RKO (cell line): ENCODE results near the gene CCDC116.
"Not testable (repeated sequence)": the region's sequence is repeated elsewhere in the genome, so short reads cannot be mapped to it uniquely, and the experiment has no call there.

Source experiments
- DNase-seq: peaks from one replicate; pipeline ENCODE4 v3.0.0-alpha.2; 2016; ENCODE audit warnings: low spot score

CCDC116 gene

GRCh38 chr22:21631025-21631424 is 1.5 kb upstream of the CCDC116 start:
- no peak for DNase-seq

GRCh38 chr22:21632931-21633330 is 371 bp downstream of the CCDC116 start:
- no peak for DNase-seq

GRCh38 chr22:21633481-21633880 is 921 bp downstream of the CCDC116 start:
- no peak for DNase-seq

- DNase-seq: no peak
These were observed 1.5 kb downstream of the CCDC116 start for GRCh38 chr22:21634081-21634480.

GRCh38 chr22:21634844-21635243 is 2.3 kb downstream of the CCDC116 start:
- DNase-seq: no peak

GRCh38 chr22:21635771-21636510 is 3.4 kb downstream of the CCDC116 start:
- no peak for DNase-seq

- DNase-seq: no peak
These were observed 4.2 kb downstream of the CCDC116 start for GRCh38 chr22:21636629-21637218.

- DNase-seq: not testable (repeated sequence)
These were observed 4.9 kb downstream of the CCDC116 start for GRCh38 chr22:21637450-21637849.

DNA sequence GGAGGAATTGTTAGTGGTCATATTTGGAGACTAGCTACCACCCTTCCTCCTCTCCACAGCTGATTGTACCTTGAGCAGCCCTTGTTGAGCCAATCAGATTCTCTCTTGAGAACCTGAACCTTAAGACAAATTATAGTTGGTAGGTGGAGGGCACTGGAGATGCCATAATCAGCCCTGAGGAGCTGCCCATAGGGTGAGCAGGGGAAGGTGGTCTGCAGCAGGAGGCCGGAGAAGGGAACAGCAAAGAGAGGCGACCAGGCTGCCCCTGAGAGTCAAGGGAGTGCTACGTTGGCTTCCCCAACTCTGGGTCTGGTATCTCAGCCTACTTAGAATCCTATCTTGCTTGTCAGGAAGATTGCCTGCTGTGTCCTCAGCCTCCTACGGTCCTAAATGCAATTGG is 6.8 kb downstream of the CCDC116 start:
- no peak for DNase-seq

DNA sequence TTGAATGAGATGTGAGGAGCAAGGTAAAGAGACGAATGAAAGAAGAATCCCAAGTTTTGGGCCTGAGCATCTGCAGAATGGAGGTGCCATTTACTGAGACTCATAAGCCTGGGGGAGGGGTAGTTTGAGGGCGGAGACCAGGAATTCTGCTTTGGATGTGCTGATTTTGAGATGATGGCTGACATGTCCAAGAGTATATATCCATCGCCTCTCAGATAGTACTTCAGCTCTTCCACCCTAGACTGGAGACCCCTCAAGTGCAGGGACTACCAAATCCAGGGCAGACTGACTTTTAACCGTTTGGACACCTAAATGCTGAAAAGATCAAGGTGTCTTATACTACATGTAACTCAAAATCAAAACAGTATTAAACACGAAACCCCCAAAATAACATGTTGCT is 8.2 kb downstream of the CCDC116 start:
- DNase-seq: no peak

- DNase-seq: peak; percentile 75
These were observed 8.8 kb downstream of the CCDC116 start for GRCh38 chr22:21641417-21641788.

DNA sequence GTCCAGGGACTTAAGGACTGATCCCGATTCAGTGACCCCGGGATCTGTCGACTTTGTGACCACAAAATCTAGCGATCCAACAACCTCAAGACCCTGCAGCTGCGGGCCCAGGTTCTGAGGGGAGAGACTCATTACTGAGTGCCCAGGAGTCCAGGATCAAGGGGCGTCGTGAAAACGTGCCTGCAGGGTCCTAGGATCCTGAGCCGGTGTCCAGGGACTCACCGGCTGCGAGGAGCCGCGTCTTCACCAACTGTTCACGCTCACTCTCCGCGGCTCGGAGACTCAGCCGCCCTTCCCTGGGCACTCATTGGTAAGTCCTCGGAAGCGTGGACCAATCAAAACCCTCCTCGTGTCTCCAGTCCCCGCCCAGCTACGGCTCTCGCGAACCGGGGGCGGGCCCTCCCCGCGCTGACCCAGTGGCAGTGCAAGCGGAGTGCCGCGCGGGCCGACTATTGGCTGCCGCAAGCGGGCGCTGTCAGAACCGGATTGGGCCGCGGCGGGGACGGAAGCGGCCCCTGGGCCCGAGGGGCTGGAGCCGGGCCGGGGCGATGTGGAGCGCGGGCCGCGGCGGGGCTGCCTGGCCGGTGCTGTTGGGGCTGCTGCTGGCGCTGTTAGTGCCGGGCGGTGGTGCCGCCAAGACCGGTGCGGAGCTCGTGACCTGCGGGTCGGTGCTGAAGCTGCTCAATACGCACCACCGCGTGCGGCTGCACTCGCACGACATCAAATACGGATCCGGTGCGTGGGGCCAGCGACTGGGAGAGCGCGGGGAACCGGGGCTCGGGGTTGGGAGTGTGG is 9.4 kb downstream of the CCDC116 start, which contains the start of gene SDF2L1:
Gene SDF2L1, plus strand, starts transcription at position 514 of the 795 bp plus-strand sequence. Its CDS starts 35 bp downstream, at position 549.
- DNase-seq: peak; percentile 98

DNA sequence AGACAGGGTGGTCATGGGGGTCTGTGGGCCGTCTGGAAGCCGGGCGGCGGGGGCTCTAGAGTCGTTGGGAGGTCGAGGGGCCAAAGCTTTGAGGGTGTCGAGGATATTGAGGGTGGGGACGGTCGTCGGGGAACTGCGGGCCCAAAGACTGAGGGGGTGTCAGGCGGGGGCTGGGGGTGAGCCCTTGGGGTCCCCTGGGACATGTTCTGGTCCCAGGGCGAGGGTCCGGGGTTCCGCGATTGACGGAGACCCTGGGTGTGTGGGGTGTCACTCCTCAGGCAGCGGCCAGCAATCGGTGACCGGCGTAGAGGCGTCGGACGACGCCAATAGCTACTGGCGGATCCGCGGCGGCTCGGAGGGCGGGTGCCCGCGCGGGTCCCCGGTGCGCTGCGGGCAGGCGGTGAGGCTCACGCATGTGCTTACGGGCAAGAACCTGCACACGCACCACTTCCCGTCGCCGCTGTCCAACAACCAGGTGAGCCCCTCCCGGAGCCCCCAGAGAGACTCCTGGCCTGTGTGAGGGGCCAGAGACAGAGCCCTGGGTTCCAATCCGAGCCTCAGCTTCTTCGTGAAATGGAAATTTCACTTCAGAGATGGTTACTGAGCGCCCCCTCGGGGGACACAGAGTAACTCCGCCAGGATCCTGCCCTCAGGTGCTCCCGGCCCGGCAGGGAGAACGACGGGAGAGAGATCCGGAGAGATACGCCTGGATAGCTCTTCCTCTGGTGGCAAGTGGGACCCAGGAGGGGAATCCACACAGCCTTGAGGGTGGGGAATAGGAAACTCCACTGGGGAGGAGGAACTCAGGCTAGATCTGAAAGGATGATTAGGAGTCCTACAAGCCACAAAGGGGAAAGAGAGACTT is 10.3 kb downstream of the CCDC116 start:
- DNase-seq: peak; percentile 79

DNA sequence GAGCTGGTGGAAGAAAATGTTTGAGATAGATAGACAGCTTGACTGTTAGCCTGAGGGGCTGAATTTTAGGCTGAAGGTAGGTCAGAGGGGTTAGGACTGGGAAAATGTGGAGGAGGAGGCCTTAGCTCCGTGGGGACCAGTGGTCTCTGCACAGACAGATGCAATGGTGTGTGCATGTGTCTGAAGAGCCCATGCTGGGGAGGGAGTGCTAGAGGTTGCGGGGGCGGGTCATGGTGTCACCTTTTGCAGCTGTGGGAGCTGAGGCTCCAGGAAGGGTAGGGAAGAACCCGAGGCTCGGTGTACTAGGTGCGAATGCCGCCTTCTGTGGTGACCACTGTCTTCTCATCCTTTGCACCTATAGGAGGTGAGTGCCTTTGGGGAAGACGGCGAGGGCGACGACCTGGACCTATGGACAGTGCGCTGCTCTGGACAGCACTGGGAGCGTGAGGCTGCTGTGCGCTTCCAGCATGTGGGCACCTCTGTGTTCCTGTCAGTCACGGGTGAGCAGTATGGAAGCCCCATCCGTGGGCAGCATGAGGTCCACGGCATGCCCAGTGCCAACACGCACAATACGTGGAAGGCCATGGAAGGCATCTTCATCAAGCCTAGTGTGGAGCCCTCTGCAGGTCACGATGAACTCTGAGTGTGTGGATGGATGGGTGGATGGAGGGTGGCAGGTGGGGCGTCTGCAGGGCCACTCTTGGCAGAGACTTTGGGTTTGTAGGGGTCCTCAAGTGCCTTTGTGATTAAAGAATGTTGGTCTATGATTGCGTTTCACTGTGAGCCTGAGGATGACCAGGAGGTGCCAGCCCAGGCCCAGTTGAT is 11.2 kb downstream of the CCDC116 start:
- no peak for DNase-seq

GRCh38 chr22:21645513-21645912 is 13.0 kb downstream of the CCDC116 start:
- DNase-seq: not testable (repeated sequence)

- peak; percentile 88 for DNase-seq
These were observed 14.3 kb downstream of the CCDC116 start for GRCh38 chr22:21646608-21647590.

DNA sequence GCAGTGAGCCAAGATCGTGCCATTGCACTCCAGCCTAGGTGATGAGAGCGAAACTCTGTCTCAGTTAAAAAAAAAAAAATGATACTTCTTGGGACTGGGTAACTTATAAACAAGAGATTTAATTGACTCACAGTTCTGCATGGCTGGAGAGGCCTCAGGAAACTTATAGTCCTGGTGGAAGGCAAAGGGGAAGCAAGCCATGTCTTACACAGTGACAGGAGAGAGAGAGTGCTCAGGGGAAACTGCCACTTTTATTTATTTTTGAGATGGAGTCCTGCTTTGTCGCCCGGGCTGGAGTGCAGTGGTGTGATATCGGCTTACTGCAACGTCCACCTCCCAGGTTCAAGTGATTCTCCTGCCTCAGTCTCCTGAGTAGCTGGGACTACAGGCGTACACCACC is 17.7 kb downstream of the CCDC116 start:
- DNase-seq: no peak

GRCh38 chr22:21650823-21651520 is 18.4 kb downstream of the CCDC116 start:
- no peak for DNase-seq

GRCh38 chr22:21651521-21652009 is 19.0 kb downstream of the CCDC116 start:
- DNase-seq: peak; percentile 41
